Measurements from ENCODE around the gene PSMA6.

- TF ChIP-seq CTCF (tag by site-specific recombination; IDR thresholded peaks at IDR 0.05) (no peak), ZBTB7A (tag by site-specific recombination; IDR thresholded peaks at IDR 0.05; ENCODE audit: low read depth) (no peak), ZNF423 (tag by site-specific recombination; IDR thresholded peaks at IDR 0.05) (no peak), ZNF23 (tag by site-specific recombination; IDR thresholded peaks at IDR 0.05; ENCODE audit: borderline replicate concordance) (no peak), SP2 (tag by site-specific recombination; IDR thresholded peaks at IDR 0.05) (no peak), ZNF292 (tag by site-specific recombination; IDR thresholded peaks at IDR 0.05; ENCODE audit: borderline replicate concordance, low read depth) (no peak), ZNF133 (tag by site-specific recombination; IDR thresholded peaks at IDR 0.05) (no peak), SCRT2 (tag by site-specific recombination; IDR thresholded peaks at IDR 0.05) (no peak), TCF7L2 (IDR thresholded peaks at IDR 0.05; ENCODE audit: borderline replicate concordance, low read depth, low read length) (no peak), ZNF785 (tag by site-specific recombination; IDR thresholded peaks at IDR 0.05) (no peak), TRIM28 (IDR thresholded peaks at IDR 0.05; ENCODE audit: borderline replicate concordance, low read length) (no peak)
- TF ChIP-seq, protein P1, sequence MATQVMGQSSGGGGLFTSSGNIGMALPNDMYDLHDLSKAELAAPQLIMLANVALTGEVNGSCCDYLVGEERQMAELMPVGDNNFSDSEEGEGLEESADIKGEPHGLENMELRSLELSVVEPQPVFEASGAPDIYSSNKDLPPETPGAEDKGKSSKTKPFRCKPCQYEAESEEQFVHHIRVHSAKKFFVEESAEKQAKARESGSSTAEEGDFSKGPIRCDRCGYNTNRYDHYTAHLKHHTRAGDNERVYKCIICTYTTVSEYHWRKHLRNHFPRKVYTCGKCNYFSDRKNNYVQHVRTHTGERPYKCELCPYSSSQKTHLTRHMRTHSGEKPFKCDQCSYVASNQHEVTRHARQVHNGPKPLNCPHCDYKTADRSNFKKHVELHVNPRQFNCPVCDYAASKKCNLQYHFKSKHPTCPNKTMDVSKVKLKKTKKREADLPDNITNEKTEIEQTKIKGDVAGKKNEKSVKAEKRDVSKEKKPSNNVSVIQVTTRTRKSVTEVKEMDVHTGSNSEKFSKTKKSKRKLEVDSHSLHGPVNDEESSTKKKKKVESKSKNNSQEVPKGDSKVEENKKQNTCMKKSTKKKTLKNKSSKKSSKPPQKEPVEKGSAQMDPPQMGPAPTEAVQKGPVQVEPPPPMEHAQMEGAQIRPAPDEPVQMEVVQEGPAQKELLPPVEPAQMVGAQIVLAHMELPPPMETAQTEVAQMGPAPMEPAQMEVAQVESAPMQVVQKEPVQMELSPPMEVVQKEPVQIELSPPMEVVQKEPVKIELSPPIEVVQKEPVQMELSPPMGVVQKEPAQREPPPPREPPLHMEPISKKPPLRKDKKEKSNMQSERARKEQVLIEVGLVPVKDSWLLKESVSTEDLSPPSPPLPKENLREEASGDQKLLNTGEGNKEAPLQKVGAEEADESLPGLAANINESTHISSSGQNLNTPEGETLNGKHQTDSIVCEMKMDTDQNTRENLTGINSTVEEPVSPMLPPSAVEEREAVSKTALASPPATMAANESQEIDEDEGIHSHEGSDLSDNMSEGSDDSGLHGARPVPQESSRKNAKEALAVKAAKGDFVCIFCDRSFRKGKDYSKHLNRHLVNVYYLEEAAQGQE (tag by site-specific recombination; IDR thresholded peaks at IDR 0.05), result no peak
These were observed 27.3 kb downstream of the PSMA6 start for GRCh38 chr14:35319509-35319908.
